Ishikawa (cell line): ENCODE data around the gene DNAJC9.

Source experiments
- CEBPB ChIP-seq: IDR thresholded peaks from 2 replicates; pipeline ENCODE4 v1.6.1; 2012
- CREB1 ChIP-seq: IDR thresholded peaks from 2 replicates; pipeline ENCODE4 v1.6.1; 2012; ENCODE audit warnings: low read depth
- EP300 ChIP-seq: IDR thresholded peaks from 2 replicates; pipeline ENCODE4 v1.6.1; 2012; ENCODE audit warnings: borderline replicate concordance
- FOXM1 ChIP-seq: IDR thresholded peaks from 2 replicates; pipeline ENCODE4 v1.6.1; 2012; ENCODE audit warnings: low read depth, borderline replicate concordance
- RAD21 ChIP-seq: IDR thresholded peaks from 2 replicates; pipeline ENCODE4 v1.6.1; 2012; ENCODE audit warnings: low read depth
- TAF1 ChIP-seq: IDR thresholded peaks from 2 replicates; pipeline ENCODE4 v1.6.1; 2012; ENCODE audit warnings: low read depth, mild to moderate bottlenecking
- TCF12 ChIP-seq: IDR thresholded peaks from 2 replicates; pipeline ENCODE4 v1.6.1; 2012; ENCODE audit warnings: low read depth
- TEAD4 ChIP-seq: IDR thresholded peaks from 2 replicates; pipeline ENCODE4 v1.6.1; 2012
- YY1 ChIP-seq: IDR thresholded peaks from 2 replicates; pipeline ENCODE4 v1.6.1; 2012; ENCODE audit warnings: low read depth
- ZBTB7A ChIP-seq: IDR thresholded peaks from 2 replicates; pipeline ENCODE4 v1.6.1; 2012; ENCODE audit warnings: low read depth
- TF ChIP-seq, protein P1 (sequence below): IDR thresholded peaks from 2 replicates; pipeline ENCODE4 v1.6.1; 2012; ENCODE audit warnings: low read depth, mild to moderate bottlenecking
- TF ChIP-seq, protein P2 (sequence below): IDR thresholded peaks from 2 replicates; pipeline ENCODE4 v1.6.1; 2012
- TF ChIP-seq, protein P3 (sequence below): IDR thresholded peaks from 2 replicates; pipeline ENCODE4 v1.6.1; 2012

DNA sequence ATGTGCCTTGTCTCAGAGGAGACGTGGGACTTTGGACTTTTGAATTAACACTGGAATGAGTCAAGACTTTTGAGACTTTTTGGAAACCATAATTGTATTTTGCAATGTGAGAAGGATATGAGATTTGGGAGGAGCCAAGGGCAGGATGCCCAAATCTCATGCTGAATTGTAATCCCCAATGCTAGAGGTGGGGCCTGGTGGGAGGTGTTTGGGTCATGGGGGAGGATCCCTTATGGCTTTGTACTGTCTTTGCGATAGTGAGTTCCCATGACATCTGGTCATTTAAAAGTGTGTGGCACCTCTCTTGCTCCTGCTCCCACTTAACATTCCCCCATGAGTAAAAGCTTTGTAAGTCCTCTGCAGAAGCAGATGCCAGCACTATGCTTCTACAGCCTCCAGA, 39.2 kb downstream of the DNAJC9 start:
- TF ChIP-seq CREB1 (no peak), ZBTB7A (no peak), RAD21 (no peak), FOXM1 (no peak), CEBPB (no peak), TAF1 (no peak), TEAD4 (no peak), YY1 (no peak), EP300 (no peak), TCF12 (no peak)
- TF ChIP-seq, protein P1, sequence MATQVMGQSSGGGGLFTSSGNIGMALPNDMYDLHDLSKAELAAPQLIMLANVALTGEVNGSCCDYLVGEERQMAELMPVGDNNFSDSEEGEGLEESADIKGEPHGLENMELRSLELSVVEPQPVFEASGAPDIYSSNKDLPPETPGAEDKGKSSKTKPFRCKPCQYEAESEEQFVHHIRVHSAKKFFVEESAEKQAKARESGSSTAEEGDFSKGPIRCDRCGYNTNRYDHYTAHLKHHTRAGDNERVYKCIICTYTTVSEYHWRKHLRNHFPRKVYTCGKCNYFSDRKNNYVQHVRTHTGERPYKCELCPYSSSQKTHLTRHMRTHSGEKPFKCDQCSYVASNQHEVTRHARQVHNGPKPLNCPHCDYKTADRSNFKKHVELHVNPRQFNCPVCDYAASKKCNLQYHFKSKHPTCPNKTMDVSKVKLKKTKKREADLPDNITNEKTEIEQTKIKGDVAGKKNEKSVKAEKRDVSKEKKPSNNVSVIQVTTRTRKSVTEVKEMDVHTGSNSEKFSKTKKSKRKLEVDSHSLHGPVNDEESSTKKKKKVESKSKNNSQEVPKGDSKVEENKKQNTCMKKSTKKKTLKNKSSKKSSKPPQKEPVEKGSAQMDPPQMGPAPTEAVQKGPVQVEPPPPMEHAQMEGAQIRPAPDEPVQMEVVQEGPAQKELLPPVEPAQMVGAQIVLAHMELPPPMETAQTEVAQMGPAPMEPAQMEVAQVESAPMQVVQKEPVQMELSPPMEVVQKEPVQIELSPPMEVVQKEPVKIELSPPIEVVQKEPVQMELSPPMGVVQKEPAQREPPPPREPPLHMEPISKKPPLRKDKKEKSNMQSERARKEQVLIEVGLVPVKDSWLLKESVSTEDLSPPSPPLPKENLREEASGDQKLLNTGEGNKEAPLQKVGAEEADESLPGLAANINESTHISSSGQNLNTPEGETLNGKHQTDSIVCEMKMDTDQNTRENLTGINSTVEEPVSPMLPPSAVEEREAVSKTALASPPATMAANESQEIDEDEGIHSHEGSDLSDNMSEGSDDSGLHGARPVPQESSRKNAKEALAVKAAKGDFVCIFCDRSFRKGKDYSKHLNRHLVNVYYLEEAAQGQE = no peak
- TF ChIP-seq, protein P2, sequence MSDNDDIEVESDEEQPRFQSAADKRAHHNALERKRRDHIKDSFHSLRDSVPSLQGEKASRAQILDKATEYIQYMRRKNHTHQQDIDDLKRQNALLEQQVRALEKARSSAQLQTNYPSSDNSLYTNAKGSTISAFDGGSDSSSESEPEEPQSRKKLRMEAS = no peak
- TF ChIP-seq, protein P3, sequence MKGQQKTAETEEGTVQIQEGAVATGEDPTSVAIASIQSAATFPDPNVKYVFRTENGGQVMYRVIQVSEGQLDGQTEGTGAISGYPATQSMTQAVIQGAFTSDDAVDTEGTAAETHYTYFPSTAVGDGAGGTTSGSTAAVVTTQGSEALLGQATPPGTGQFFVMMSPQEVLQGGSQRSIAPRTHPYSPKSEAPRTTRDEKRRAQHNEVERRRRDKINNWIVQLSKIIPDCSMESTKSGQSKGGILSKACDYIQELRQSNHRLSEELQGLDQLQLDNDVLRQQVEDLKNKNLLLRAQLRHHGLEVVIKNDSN = no peak
